ENCODE data around the gene ING1.

DNA sequence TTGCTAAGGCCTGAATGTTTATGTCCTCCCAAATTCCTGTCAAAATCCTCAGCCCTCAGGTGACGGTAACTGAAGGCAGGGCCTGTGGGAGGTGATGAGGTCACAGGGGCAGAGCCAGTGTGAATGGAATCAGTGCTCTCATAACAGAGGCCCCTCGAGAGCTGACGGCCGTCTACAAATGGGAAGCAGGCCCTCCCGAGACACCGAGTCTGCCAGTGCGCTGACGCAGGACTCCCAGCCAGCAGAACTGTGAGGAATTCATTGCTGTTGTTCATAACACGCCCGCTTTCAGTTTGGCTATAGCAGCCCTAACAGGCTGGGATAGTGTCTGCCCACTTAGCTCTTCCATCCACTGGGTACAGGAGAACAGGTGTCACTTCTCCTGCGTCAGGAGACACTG lies 48.8 kb upstream of the ING1 start:
- TF ChIP-seq CTCF (IDR thresholded peaks at IDR 0.05) (no peak), EZH2 (IDR thresholded peaks at IDR 0.05; ENCODE audit: borderline replicate concordance, insufficient read depth, low read depth, low read length, poor library complexity, severe bottlenecking) (no peak)

All from B cell (primary cell).